ENCODE results near the gene HPCAL1. TPM values are rescaled to one million over a fixed set of nuclear protein-coding genes. Genes with fewer than 3 reads are reported as not detected.

The HPCAL1 gene
- total and polyA plus RNA-seq, 2 experiments from 2014 or later, result 8.3 to 25.4 TPM

GRCh38 chr2:10449838-10450691, 147.4 kb downstream of the HPCAL1 start:
- no peak overlapping the region for H3K27ac ChIP-seq (ENCODE audit: low read depth)
- no peaks in the 10 kb centered on the region for H3F3A ChIP-seq (replicated peaks; ENCODE audit: low read depth)
- no peak for TF ChIP-seq EZH2phosphoT487 (IDR thresholded peaks at IDR 0.05; ENCODE audit: unreplicated experiment)
- TF ChIP-seq STAT1 (IDR thresholded peaks at IDR 0.05; ENCODE audit: unreplicated experiment), result no peak
- no peak for TF ChIP-seq ZNF114 (CRISPR knock-in tag; IDR thresholded peaks at IDR 0.05)
- DNase-seq (ENCODE audit: low spot score) (no peak), ATAC-seq (no peak)
- H3K9me2 ChIP-seq (ENCODE audit: insufficient read depth), result no peaks in the 10 kb centered on the region
- no peak overlapping the region for H3K27ac Mint-ChIP-seq
- H3K4me2 ChIP-seq, result peak overlapping the region; percentile 81; the same call in 1 of the 2 replicates
- peaks cover 18% of the 10 kb centered on the region for H3K27me3 Mint-ChIP-seq (ENCODE audit: insufficient read depth, low read depth, poor library complexity)
- 0 out of 2 replicates have a peak, but pooled peaks cover 7% of the 10 kb centered on the region for H4K20me1 ChIP-seq (replicated peaks; ENCODE audit: insufficient read depth)
- H3K4me3 Mint-ChIP-seq, result peak overlapping the region; percentile 75
- H3K9me3 Mint-ChIP-seq, result no peaks in the 10 kb centered on the region; the same call in 2 of the 3 replicates
- peaks cover 5% of the 10 kb centered on the region for H3K4me1 ChIP-seq (ENCODE audit: insufficient read depth)
- peaks cover 8% of the 10 kb centered on the region for H3K36me3 Mint-ChIP-seq (ENCODE audit: low read depth)
- H3K4me1 Mint-ChIP-seq, result peaks cover 14% of the 10 kb centered on the region
- no peak overlapping the region for H2AFZ ChIP-seq
- peaks cover 23% of the 10 kb centered on the region for H3K79me2 ChIP-seq (replicated peaks; ENCODE audit: insufficient read depth)
- H3K27me3 ChIP-seq (ENCODE audit: insufficient read depth), result peaks cover 25% of the 10 kb centered on the region
- no peak overlapping the region for H3K4me3 ChIP-seq
- no peaks in the 10 kb centered on the region for H3K36me3 ChIP-seq (ENCODE audit: insufficient read depth)

GRCh38 chr2:10451819-10452218, 149.1 kb downstream of the HPCAL1 start:
- Histone ChIP-seq H3K36me3 (ENCODE audit: insufficient read depth) (no peaks in the 10 kb centered on the region), H4K20me1 (replicated peaks; ENCODE audit: insufficient read depth) (no peaks in the 10 kb centered on the region), H3F3A (replicated peaks; ENCODE audit: low read depth) (no peaks in the 10 kb centered on the region), H3K27me3 (ENCODE audit: insufficient read depth) (peaks cover 21% of the 10 kb centered on the region), H3K4me2 (no peak overlapping the region), H3K4me1 (ENCODE audit: insufficient read depth) (peaks cover 5% of the 10 kb centered on the region), H2AFZ (no peak overlapping the region), H3K27ac (ENCODE audit: low read depth) (no peak overlapping the region), H3K9me2 (ENCODE audit: insufficient read depth) (no peaks in the 10 kb centered on the region), H3K4me3 (no peak overlapping the region), H3K79me2 (replicated peaks; ENCODE audit: insufficient read depth) (peaks cover 6% of the 10 kb centered on the region)
- no peak for ATAC-seq
- Mint-ChIP-seq H3K27ac (no peak overlapping the region), H3K4me3 (no peak overlapping the region), H3K27me3 (ENCODE audit: insufficient read depth, low read depth, poor library complexity) (peaks cover 18% of the 10 kb centered on the region), H3K36me3 (ENCODE audit: low read depth) (peaks cover 4% of the 10 kb centered on the region), H3K4me1 (peaks cover 14% of the 10 kb centered on the region), H3K9me3 (no peaks in the 10 kb centered on the region; the same call in 2 of the 3 replicates)
- no peak for DNase-seq (ENCODE audit: low spot score)
- TF ChIP-seq ZNF114 (CRISPR knock-in tag; IDR thresholded peaks at IDR 0.05), result no peak
- no peak for TF ChIP-seq POLR2AphosphoS5 (IDR thresholded peaks at IDR 0.05; ENCODE audit: low read depth)
- TF ChIP-seq ETS1 (IDR thresholded peaks at IDR 0.05), result no peak
- TF ChIP-seq EZH2 (IDR thresholded peaks at IDR 0.05; ENCODE audit: low read depth, unreplicated experiment), result no peak
- no peak for TF ChIP-seq STAT1 (IDR thresholded peaks at IDR 0.05; ENCODE audit: unreplicated experiment)
- TF ChIP-seq ZNF462 (CRISPR knock-in tag; IDR thresholded peaks at IDR 0.05), result no peak
- TF ChIP-seq NANOG (IDR thresholded peaks at IDR 0.05; ENCODE audit: borderline replicate concordance), result no peak
- no peak for TF ChIP-seq ZNF331 (CRISPR knock-in tag; IDR thresholded peaks at IDR 0.05; ENCODE audit: low read depth)
- TF ChIP-seq JUNB (IDR thresholded peaks at IDR 0.05; ENCODE audit: unreplicated experiment), result no peak
- TF ChIP-seq EZH2phosphoT487 (IDR thresholded peaks at IDR 0.05; ENCODE audit: unreplicated experiment), result no peak
- no peak for TF ChIP-seq CREB1 (CRISPR knock-in tag; IDR thresholded peaks at IDR 0.05; ENCODE audit: low read depth)
- TF ChIP-seq CTCF (conservative IDR thresholded peaks at IDR 0.05; ENCODE audit: low read depth in 2 of 2), result no peak

Data from GM23338 (cell line).